GM18868 (cell line): ENCODE data around the gene TRIM5.
"Not testable (repeated sequence)": the region's sequence is repeated elsewhere in the genome, so short reads cannot be mapped to it uniquely, and the experiment has no call there.

Experiments used
- ATAC-seq: cut with Tn5 transposase; IDR thresholded peaks from one replicate; pipeline ENCODE4 v1.9.1; 2021; ENCODE audit warnings: mild to moderate bottlenecking, moderate library complexity; ENCODE audit not compliant: unreplicated experiment

The TRIM5 gene

GRCh38 chr11:5690216-5690615 is 5.3 kb upstream of the TRIM5 start:
- no peak for ATAC-seq

GRCh38 chr11:5689551-5689983 is 4.7 kb upstream of the TRIM5 start, which contains the start of gene TRIM22:
Gene TRIM22, plus strand, starts transcription at chr11:5689790. Its CDS starts 6,443 bp downstream, at chr11:5696233.
- peak; percentile 71 for ATAC-seq

GRCh38 chr11:5688482-5688881 is 3.6 kb upstream of the TRIM5 start:
- no peak for ATAC-seq

GRCh38 chr11:5686426-5686825 is 1.6 kb upstream of the TRIM5 start:
- ATAC-seq, result no peak

GRCh38 chr11:5684036-5684645 is 733 bp downstream of the TRIM5 start:
- peak; percentile 15 for ATAC-seq

- ATAC-seq, result not testable (repeated sequence)
These were observed 1.3 kb downstream of the TRIM5 start for GRCh38 chr11:5683620-5684019.

GRCh38 chr11:5682890-5683441 is 1.9 kb downstream of the TRIM5 start:
- ATAC-seq, result not testable (repeated sequence)

GRCh38 chr11:5679811-5680210 is 5.1 kb downstream of the TRIM5 start:
- ATAC-seq, result no peak

- ATAC-seq, result no peak
These were observed 10.5 kb downstream of the TRIM5 start for GRCh38 chr11:5674391-5674790.

GRCh38 chr11:5671831-5672230 is 13.0 kb downstream of the TRIM5 start:
- ATAC-seq, result no peak

GRCh38 chr11:5666402-5666793 is 18.5 kb downstream of the TRIM5 start:
- no peak for ATAC-seq

GRCh38 chr11:5665746-5666401 is 19.0 kb downstream of the TRIM5 start:
- ATAC-seq, result no peak

GRCh38 chr11:5665051-5665570 is 19.8 kb downstream of the TRIM5 start:
- ATAC-seq, result no peak

GRCh38 chr11:5663511-5663910 is 21.4 kb downstream of the TRIM5 start:
- ATAC-seq, result no peak

- ATAC-seq, result no peak
These were observed 26.6 kb downstream of the TRIM5 start for GRCh38 chr11:5658318-5658717.

- not testable (repeated sequence) for ATAC-seq
These were observed 27.9 kb downstream of the TRIM5 start for GRCh38 chr11:5656956-5657355.

GRCh38 chr11:5655474-5655873 is 29.4 kb downstream of the TRIM5 start:
- ATAC-seq, result no peak

- no peak for ATAC-seq
These were observed 38.7 kb downstream of the TRIM5 start for GRCh38 chr11:5646139-5646538.

GRCh38 chr11:5643585-5643984 is 41.3 kb downstream of the TRIM5 start:
- no peak for ATAC-seq

GRCh38 chr11:5639953-5640352 is 44.9 kb downstream of the TRIM5 start:
- no peak for ATAC-seq

GRCh38 chr11:5631969-5632635 is 52.8 kb downstream of the TRIM5 start:
- peak; percentile 95 for ATAC-seq
